UCSD-AML1 (cell line): ENCODE data around the gene WDFY4.

Source experiments
- DNase-seq: peaks from one replicate; lab custom pipeline; 2025; ENCODE audit not compliant: unreplicated experiment; lab: John Stamatoyannopoulos, UW

The WDFY4 gene

DNA sequence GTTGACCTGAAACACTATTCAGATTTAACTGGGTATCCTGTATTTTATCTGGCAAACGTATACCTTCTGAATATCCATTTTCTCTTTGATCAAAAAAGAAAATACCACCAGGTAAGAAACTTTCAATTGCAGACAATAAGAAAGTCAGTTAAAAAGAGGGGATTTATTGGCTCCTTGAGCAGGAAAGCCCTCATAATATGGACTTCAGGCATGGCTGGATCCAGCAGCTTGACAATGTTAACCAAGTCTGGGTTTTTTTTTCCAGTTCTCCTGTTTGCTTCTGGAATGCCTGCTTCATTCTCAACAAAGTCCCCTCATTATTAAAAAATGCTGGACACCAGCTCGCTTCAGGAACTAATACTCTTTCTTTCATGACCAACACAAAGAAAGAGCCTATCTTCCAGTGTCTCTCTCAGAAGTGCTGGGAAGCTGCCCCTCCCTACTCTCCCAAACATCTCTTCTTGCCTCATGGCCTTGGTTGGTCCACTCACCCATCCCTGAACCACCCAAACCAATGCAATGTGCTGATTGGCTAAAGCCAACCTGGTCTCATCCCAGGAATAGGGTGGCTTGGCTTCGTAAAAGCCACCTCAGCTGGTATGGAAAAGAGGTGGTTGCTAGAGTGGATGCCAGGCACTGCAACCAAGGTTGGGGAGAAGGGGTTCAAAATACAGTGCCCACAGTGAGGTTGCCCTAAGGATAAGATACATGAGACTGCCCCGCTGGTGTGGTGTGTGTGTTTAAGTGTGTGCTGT is 30.6 kb upstream of the WDFY4 start:
- no peak for DNase-seq

- no peak for DNase-seq
Observed at GRCh38 chr10:48655411-48656240, 29.0 kb upstream of the WDFY4 start.

DNA sequence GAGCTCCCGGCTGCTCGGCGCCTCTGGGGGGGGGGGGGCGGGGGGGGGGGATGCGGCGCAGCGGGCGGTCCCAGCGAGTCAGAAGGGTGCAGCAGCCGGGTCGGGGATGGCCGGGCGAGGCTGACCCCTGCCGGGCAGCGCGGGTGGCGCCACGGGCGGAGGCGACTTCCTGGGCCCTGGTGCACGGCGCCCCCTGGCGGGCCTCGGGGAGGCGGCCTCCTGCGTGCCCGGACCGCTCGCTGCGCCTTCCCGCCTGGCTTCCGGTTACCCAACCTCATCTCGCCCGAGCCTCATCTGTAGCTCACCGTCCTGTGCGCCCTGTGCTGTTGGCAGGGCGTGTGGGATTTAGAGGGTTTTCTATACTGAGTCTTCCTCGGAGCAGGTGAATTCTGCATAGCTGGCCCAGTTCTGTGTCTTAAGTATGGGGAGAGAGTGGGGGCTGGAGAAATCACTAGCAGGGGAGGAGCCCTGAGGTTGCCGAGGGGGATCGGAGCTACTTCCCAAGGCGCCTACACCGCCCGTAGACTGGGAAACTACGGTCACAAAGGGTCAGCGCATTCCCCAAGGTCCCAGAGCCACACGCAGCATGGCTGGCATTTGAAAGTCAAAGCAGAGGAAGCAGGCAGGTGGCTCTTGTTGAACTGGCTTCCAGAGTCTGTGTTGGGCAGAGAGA is 28.3 kb upstream of the WDFY4 start:
- peak; percentile 93 for DNase-seq

- DNase-seq = no peak
Observed at GRCh38 chr10:48656914-48657305, 27.8 kb upstream of the WDFY4 start.

DNA sequence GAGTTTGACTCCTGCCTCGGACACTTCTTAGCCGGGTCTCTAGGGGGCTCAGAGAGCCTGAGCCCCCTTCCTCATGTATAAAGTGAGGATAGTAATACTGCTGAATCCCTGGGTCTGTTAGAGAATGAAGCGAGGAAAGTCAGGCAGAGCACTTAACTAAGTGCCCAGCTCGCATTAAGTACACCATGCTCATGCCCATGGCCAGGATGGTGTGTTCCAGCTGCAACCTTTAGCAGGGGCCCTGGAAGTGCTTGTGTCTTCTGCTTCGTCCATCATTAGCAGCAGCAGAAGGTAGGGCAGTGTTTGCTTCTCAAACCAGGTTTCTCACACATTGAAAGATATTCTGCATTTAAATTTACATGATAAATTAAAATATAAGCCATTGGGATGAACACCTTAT is 27.3 kb upstream of the WDFY4 start:
- no peak for DNase-seq

- peak; percentile 73 for DNase-seq
Observed at GRCh38 chr10:48658243-48658974, 26.3 kb upstream of the WDFY4 start.

- DNase-seq = no peak
Observed at GRCh38 chr10:48658975-48659269, 25.8 kb upstream of the WDFY4 start.

- no peak for DNase-seq
Observed at GRCh38 chr10:48659790-48660189, 24.9 kb upstream of the WDFY4 start.

- DNase-seq = no peak
Observed at GRCh38 chr10:48661441-48661840, 23.2 kb upstream of the WDFY4 start.

DNA sequence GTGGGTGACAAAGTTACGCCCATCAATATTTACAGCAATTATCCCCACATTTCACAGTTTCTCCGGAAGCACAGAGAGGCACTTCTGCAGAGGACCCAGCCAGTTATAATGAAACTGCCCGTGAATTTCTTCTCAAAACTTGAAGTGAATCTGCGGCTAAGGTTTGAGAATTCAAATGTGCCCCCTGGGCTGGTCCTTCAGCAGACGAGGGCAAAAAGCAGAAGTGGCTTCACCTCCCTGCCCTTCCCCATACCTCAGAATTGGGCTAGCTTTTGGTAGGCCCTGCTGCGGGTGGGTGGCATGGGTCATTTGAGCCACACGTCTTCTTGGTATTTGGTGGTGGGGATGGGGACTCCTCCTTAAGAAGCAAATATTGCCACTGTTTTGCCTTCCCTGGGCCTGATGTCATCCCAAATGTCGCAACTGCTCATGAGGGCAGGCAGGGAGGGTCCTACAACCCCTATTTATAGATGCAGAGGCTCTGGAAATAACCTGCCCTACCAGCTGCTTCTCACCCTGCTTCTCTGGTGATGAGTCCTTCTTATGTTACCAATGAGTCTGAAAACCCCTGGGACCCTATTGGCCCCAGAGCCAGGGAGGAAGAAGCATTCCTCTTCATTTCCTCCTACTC is 16.6 kb upstream of the WDFY4 start:
- DNase-seq = no peak

- DNase-seq = no peak
Observed at GRCh38 chr10:48670978-48671913, 13.4 kb upstream of the WDFY4 start.

- DNase-seq = no peak
Observed at GRCh38 chr10:48671914-48672595, 12.6 kb upstream of the WDFY4 start.

DNA sequence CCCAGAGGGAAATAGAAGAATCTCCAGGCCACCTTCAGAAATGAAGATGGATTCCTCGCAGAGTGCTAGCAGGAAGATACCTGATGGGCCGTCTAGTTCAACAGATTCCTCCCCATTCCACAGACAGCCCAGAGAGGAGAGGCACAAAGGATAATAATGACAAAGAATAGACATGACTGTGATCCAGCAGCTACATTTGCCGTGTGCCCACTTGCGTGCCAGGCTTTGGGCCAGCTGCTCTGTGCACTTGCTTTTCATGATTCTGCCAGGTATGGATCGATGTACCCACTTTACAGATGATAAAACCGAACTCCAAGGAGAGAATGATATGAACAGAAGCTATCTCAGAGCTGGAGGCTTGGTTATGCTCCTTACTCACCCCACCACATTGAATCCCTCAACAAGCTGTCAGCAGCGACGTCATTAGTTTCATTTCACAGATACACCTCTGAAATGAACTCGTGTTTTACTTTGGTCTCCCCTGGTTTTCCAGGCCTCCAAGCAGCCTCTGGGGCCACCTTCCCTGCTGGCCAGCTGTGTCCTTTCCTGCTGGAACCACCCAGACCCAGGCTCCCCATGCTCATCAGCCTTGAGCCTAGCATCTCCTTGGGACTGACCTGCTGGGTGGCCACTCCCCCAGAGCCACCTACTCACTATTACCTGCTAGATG is 11.9 kb upstream of the WDFY4 start:
- DNase-seq = no peak

DNA sequence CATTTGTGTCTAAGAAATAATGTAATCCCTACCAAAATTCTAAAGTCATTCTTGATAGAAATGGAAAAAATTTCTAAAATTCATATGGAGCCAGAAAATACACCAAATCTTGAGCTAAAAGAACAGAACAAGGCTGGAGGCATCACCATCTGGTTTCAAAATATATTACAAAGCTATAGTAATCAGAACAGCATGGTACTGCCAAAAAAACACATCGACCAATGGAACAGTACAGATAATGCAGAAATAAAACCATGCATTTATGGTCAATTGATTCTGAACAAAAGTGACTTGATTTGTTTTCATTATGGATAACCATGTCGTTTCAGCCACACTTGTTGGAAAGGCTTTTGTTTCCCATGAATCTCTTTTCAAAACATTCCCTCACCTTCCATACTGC is 7.0 kb upstream of the WDFY4 start:
- no peak for DNase-seq

GRCh38 chr10:48678041-48678440 is 6.6 kb upstream of the WDFY4 start:
- no peak for DNase-seq

- no peak for DNase-seq
Observed at GRCh38 chr10:48681740-48682139, 2.9 kb upstream of the WDFY4 start.

DNA sequence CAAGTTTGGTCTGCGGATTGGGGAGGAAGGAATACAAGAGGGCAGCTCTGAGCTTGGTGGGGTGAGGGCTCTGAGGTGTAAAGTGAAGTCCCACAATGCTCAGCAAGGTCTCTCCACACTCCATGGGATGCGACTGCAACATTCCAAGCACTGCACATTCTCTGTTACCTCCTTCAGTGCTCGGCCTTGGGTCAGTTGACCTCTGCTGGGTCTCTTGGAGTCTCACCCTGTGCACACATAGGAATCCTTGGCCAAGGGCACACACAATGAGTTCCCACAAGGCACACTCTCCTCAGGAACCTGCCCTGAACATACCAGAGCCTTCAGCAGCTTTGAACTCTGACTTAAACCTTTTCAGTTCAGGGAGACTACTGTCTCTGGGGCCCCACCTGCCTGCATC is 2.4 kb upstream of the WDFY4 start:
- DNase-seq = no peak

DNA sequence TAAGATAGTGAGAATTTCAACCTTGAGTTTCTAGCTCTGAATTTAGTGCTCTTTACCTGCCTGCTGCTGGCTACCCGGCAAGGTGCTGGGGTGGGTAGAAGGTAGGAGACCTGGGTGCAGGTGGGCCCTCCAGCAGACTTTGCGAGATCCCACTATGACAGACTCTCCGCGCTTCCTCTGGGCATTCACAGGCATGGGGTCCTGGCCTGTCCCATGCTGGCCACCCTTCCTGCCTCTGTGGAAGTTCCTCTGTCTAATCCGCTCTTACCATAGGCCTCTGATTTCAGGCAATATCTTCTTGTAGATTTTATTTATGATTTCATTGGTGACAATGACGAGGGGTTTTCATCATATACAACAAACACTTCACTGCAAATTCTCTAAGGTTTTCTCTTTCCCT is 1.2 kb upstream of the WDFY4 start:
- DNase-seq = no peak

GRCh38 chr10:48683868-48684267 is 805 bp upstream of the WDFY4 start:
- DNase-seq = no peak
